ENCODE results near the gene TRIM23.

The TRIM23 gene

GRCh38 chr5:65548281-65548680, 75.9 kb downstream of the TRIM23 start:
- Histone ChIP-seq H3K4me1 (ENCODE audit: control insufficient read depth, insufficient read depth, low read depth, low read length) (no peaks in the 10 kb centered on the region), H4K91ac (ENCODE audit: low read length) (no peak overlapping the region), H3K79me1 (replicated peaks; ENCODE audit: low read length, poor library complexity, severe bottlenecking) (peaks cover 3% of the 10 kb centered on the region), H2BK120ac (ENCODE audit: low read depth, low read length) (no peak overlapping the region), H2AFZ (ENCODE audit: low read depth, low read length) (no peak overlapping the region), H2BK5ac (ENCODE audit: low read depth, low read length, poor library complexity, severe bottlenecking) (no peak overlapping the region), H3K9ac (ENCODE audit: low read length) (no peak overlapping the region), H2BK12ac (ENCODE audit: low read length in 2 of 2) (no peak overlapping the region), H3K9me3 (ENCODE audit: control insufficient read depth, low read length) (no peaks in the 10 kb centered on the region), H3K4me2 (ENCODE audit: low read length, poor library complexity, severe bottlenecking) (no peak overlapping the region), H2BK15ac (ENCODE audit: low read depth, poor library complexity, severe bottlenecking) (no peak overlapping the region), H3K18ac (ENCODE audit: low read depth in 1 of 2, low read length in 2 of 2) (no peak overlapping the region), H3K36me3 (ENCODE audit: control insufficient read depth in 1 of 2, insufficient read depth in 2 of 2, low read depth in 1 of 2, low read length in 2 of 2) (peaks cover 0 to 17% of the 10 kb centered on the region in 2 experiments), H3K14ac (ENCODE audit: low read length in 2 of 2) (no peak overlapping the region), H3K27me3 (ENCODE audit: control insufficient read depth in 1 of 2, insufficient read depth in 1 of 2, low read length in 2 of 2) (no peaks in the 10 kb centered on the region), H4K8ac (ENCODE audit: low read length) (no peak overlapping the region), H2AK5ac (ENCODE audit: low read length, severe bottlenecking) (no peak overlapping the region), H3K27ac (ENCODE audit: low read length, poor library complexity, severe bottlenecking) (no peak overlapping the region), H3K23ac (ENCODE audit: low read length in 2 of 2) (no peak overlapping the region), H3K4me3 (ENCODE audit: insufficient read depth in 1 of 2, low read depth in 1 of 2, low read length in 2 of 2) (no peak overlapping the region), H3K4ac (ENCODE audit: low read depth in 1 of 2, low read length in 2 of 2) (no peak overlapping the region)
- WGBS = 98% methylated on average over 7 of the region's 7 CpGs
- DNase-seq = no peak

DNA sequence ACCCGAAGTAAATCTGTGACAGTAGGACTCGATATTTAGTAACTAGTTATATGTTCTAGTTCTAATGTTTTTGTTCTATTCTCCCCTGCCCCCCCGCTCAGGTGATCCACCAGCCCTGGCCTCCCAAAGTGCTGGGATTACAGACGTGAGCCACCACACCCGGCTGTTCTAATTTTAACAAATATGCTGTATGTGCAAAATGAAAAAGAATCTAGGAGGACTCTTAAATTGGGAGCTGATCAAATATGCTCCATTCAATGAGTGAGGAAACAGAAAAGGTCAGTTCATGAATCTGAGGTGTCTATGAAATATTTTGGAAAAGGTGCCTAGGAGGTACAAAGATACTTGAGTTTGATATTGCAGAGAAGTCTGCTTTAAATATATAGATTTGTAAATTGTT, 78.0 kb downstream of the TRIM23 start:
- Histone ChIP-seq H3K23ac (ENCODE audit: low read length in 2 of 2) (no peak overlapping the region), H3K27ac (ENCODE audit: low read length, poor library complexity, severe bottlenecking) (no peak overlapping the region), H3K4me2 (ENCODE audit: low read length, poor library complexity, severe bottlenecking) (no peak overlapping the region), H3K27me3 (ENCODE audit: control insufficient read depth in 1 of 2, insufficient read depth in 1 of 2, low read length in 2 of 2) (no peaks in the 10 kb centered on the region), H3K36me3 (ENCODE audit: control insufficient read depth in 1 of 2, insufficient read depth in 2 of 2, low read depth in 1 of 2, low read length in 2 of 2) (peaks cover 0 to 27% of the 10 kb centered on the region in 2 experiments), H3K4me3 (ENCODE audit: insufficient read depth in 1 of 2, low read depth in 1 of 2, low read length in 2 of 2) (no peak overlapping the region), H2BK5ac (ENCODE audit: low read depth, low read length, poor library complexity, severe bottlenecking) (no peak overlapping the region), H4K8ac (ENCODE audit: low read length) (no peak overlapping the region), H3K4ac (ENCODE audit: low read depth in 1 of 2, low read length in 2 of 2) (no peak overlapping the region), H2BK120ac (ENCODE audit: low read depth, low read length) (no peak overlapping the region), H2BK15ac (ENCODE audit: low read depth, poor library complexity, severe bottlenecking) (no peak overlapping the region), H2AFZ (ENCODE audit: low read depth, low read length) (no peak overlapping the region), H2AK5ac (ENCODE audit: low read length, severe bottlenecking) (no peak overlapping the region), H3K9ac (ENCODE audit: low read length) (no peak overlapping the region), H3K79me1 (replicated peaks; ENCODE audit: low read length, poor library complexity, severe bottlenecking) (peaks cover 3% of the 10 kb centered on the region), H4K91ac (ENCODE audit: low read length) (no peak overlapping the region), H3K14ac (ENCODE audit: low read length in 2 of 2) (no peak overlapping the region), H3K9me3 (ENCODE audit: control insufficient read depth, low read length) (no peaks in the 10 kb centered on the region), H3K18ac (ENCODE audit: low read depth in 1 of 2, low read length in 2 of 2) (no peak overlapping the region), H3K4me1 (ENCODE audit: control insufficient read depth, insufficient read depth, low read depth, low read length) (no peaks in the 10 kb centered on the region), H2BK12ac (ENCODE audit: low read length in 2 of 2) (no peak overlapping the region)
- 95% methylated on average over 4 of the region's 5 CpGs for WGBS
- no peak for DNase-seq

GRCh38 chr5:65544473-65544872, 79.7 kb downstream of the TRIM23 start:
- no peak overlapping the region for H2BK120ac ChIP-seq (ENCODE audit: low read depth, low read length)
- no peak overlapping the region for H4K91ac ChIP-seq (ENCODE audit: low read length)
- peaks cover 0 to 21% of the 10 kb centered on the region in 2 experiments for H3K36me3 ChIP-seq (ENCODE audit: control insufficient read depth in 1 of 2, insufficient read depth in 2 of 2, low read depth in 1 of 2, low read length in 2 of 2)
- no peak overlapping the region for H3K4me2 ChIP-seq (ENCODE audit: low read length, poor library complexity, severe bottlenecking)
- no peaks in the 10 kb centered on the region for H3K27me3 ChIP-seq (ENCODE audit: control insufficient read depth in 1 of 2, insufficient read depth in 1 of 2, low read length in 2 of 2)
- no peak overlapping the region for H3K23ac ChIP-seq (ENCODE audit: low read length in 2 of 2)
- no peak for DNase-seq
- no CpG with 5 or more reads among the region's 4 CpGs for WGBS
- no peak overlapping the region for H3K18ac ChIP-seq (ENCODE audit: low read depth in 1 of 2, low read length in 2 of 2)
- H3K4ac ChIP-seq (ENCODE audit: low read depth in 1 of 2, low read length in 2 of 2) = no peak overlapping the region
- H2BK15ac ChIP-seq (ENCODE audit: low read depth, poor library complexity, severe bottlenecking) = no peak overlapping the region
- no peaks in the 10 kb centered on the region for H3K9me3 ChIP-seq (ENCODE audit: control insufficient read depth, low read length)
- H3K4me3 ChIP-seq (ENCODE audit: insufficient read depth in 1 of 2, low read depth in 1 of 2, low read length in 2 of 2) = no peak overlapping the region
- H3K79me1 ChIP-seq (replicated peaks; ENCODE audit: low read length, poor library complexity, severe bottlenecking) = peaks cover 2% of the 10 kb centered on the region
- no peak overlapping the region for H2AFZ ChIP-seq (ENCODE audit: low read depth, low read length)
- H3K27ac ChIP-seq (ENCODE audit: low read length, poor library complexity, severe bottlenecking) = no peak overlapping the region
- no peak overlapping the region for H2BK5ac ChIP-seq (ENCODE audit: low read depth, low read length, poor library complexity, severe bottlenecking)
- H3K14ac ChIP-seq (ENCODE audit: low read length in 2 of 2) = no peak overlapping the region
- no peak overlapping the region for H4K8ac ChIP-seq (ENCODE audit: low read length)
- no peak overlapping the region for H3K9ac ChIP-seq (ENCODE audit: low read length)
- no peak overlapping the region for H2BK12ac ChIP-seq (ENCODE audit: low read length in 2 of 2)
- no peak overlapping the region for H2AK5ac ChIP-seq (ENCODE audit: low read length, severe bottlenecking)
- H3K4me1 ChIP-seq (ENCODE audit: control insufficient read depth, insufficient read depth, low read depth, low read length) = no peaks in the 10 kb centered on the region

GRCh38 chr5:65539827-65540226, 84.3 kb downstream of the TRIM23 start:
- peaks cover 0 to 19% of the 10 kb centered on the region in 2 experiments for H3K36me3 ChIP-seq (ENCODE audit: control insufficient read depth in 1 of 2, insufficient read depth in 2 of 2, low read depth in 1 of 2, low read length in 2 of 2)
- no peak overlapping the region for H2BK120ac ChIP-seq (ENCODE audit: low read depth, low read length)
- no peak overlapping the region for H3K23ac ChIP-seq (ENCODE audit: low read length in 2 of 2)

More at GRCh38 chr5:65539827-65540226, 84.3 kb downstream of the TRIM23 start:
- Histone ChIP-seq H4K8ac (ENCODE audit: low read length) (no peak overlapping the region), H3K9me3 (ENCODE audit: control insufficient read depth, low read length) (no peaks in the 10 kb centered on the region), H3K27me3 (ENCODE audit: control insufficient read depth in 1 of 2, insufficient read depth in 1 of 2, low read length in 2 of 2) (no peaks in the 10 kb centered on the region), H3K4ac (ENCODE audit: low read depth in 1 of 2, low read length in 2 of 2) (no peak overlapping the region), H3K18ac (ENCODE audit: low read depth in 1 of 2, low read length in 2 of 2) (no peak overlapping the region), H2BK5ac (ENCODE audit: low read depth, low read length, poor library complexity, severe bottlenecking) (no peak overlapping the region), H3K27ac (ENCODE audit: low read length, poor library complexity, severe bottlenecking) (no peak overlapping the region), H2AK5ac (ENCODE audit: low read length, severe bottlenecking) (no peak overlapping the region), H3K4me3 (ENCODE audit: insufficient read depth in 1 of 2, low read depth in 1 of 2, low read length in 2 of 2) (no peak overlapping the region), H4K91ac (ENCODE audit: low read length) (no peak overlapping the region), H3K4me1 (ENCODE audit: control insufficient read depth, insufficient read depth, low read depth, low read length) (no peaks in the 10 kb centered on the region), H2BK12ac (ENCODE audit: low read length in 2 of 2) (no peak overlapping the region), H2BK15ac (ENCODE audit: low read depth, poor library complexity, severe bottlenecking) (no peak overlapping the region), H2AFZ (ENCODE audit: low read depth, low read length) (no peak overlapping the region), H3K79me1 (replicated peaks; ENCODE audit: low read length, poor library complexity, severe bottlenecking) (no peaks in the 10 kb centered on the region), H3K9ac (ENCODE audit: low read length) (no peak overlapping the region), H3K4me2 (ENCODE audit: low read length, poor library complexity, severe bottlenecking) (no peak overlapping the region), H3K14ac (ENCODE audit: low read length in 2 of 2) (no peak overlapping the region)
- no peak for DNase-seq

Measured in mesenchymal stem cell (in vitro differentiated cells and primary cell).